ENCODE results near the gene NTPCR.
"Not testable (repeated sequence)": the region's sequence is repeated elsewhere in the genome, so short reads cannot be mapped to it uniquely, and the experiment has no call there.

NTPCR gene

GRCh38 chr1:232905331-232906034 is 44.9 kb upstream of the NTPCR start:
- peak; percentile 43 for DNase-seq (ENCODE audit: low read depth)
- H3K4me3 ChIP-seq (ENCODE audit: low read length), result no peak overlapping the region

GRCh38 chr1:232906441-232906840 is 44.0 kb upstream of the NTPCR start:
- TF ChIP-seq CTCF (IDR thresholded peaks at IDR 0.05; ENCODE audit: insufficient read depth, low read depth, low read length, missing control alignments), result no peak
- no peak for DNase-seq (ENCODE audit: low read depth)
- H3K4me3 ChIP-seq (ENCODE audit: low read length), result no peak overlapping the region

More at GRCh38 chr1:232905331-232906034, 44.9 kb upstream of the NTPCR start:
- TF ChIP-seq CTCF (IDR thresholded peaks at IDR 0.05; ENCODE audit: insufficient read depth, low read depth, low read length, missing control alignments), result no peak

- TF ChIP-seq CTCF (IDR thresholded peaks at IDR 0.05; ENCODE audit: insufficient read depth, low read depth, low read length, missing control alignments), result no peak
- no peak overlapping the region for H3K4me3 ChIP-seq (ENCODE audit: low read length)
- no peak for DNase-seq (ENCODE audit: low read depth)
Measured at GRCh38 chr1:232908831-232909230, 41.6 kb upstream of the NTPCR start.

- TF ChIP-seq CTCF (IDR thresholded peaks at IDR 0.05; ENCODE audit: insufficient read depth, low read depth, low read length, missing control alignments), result no peak
- H3K4me3 ChIP-seq (ENCODE audit: low read length), result no peak overlapping the region
- DNase-seq (ENCODE audit: low read depth), result no peak
Measured at GRCh38 chr1:232909752-232910151, 40.7 kb upstream of the NTPCR start.

GRCh38 chr1:232911027-232911599 is 39.3 kb upstream of the NTPCR start:
- no peak overlapping the region for H3K4me3 ChIP-seq (ENCODE audit: low read length)
- no peak for TF ChIP-seq CTCF (IDR thresholded peaks at IDR 0.05; ENCODE audit: insufficient read depth, low read depth, low read length, missing control alignments)
- DNase-seq (ENCODE audit: low read depth), result no peak

GRCh38 chr1:232912845-232913580 is 37.4 kb upstream of the NTPCR start:
- no peak for TF ChIP-seq CTCF (IDR thresholded peaks at IDR 0.05; ENCODE audit: insufficient read depth, low read depth, low read length, missing control alignments)
- DNase-seq (ENCODE audit: low read depth), result no peak
- no peak overlapping the region for H3K4me3 ChIP-seq (ENCODE audit: low read length)

- not testable (repeated sequence) for H3K4me3 ChIP-seq (ENCODE audit: low read length)
- DNase-seq (ENCODE audit: low read depth), result peak; percentile 45
Measured at GRCh38 chr1:232914271-232914670, 36.1 kb upstream of the NTPCR start.

Measured in epithelial cell of esophagus (primary cell).